ENCODE measurements around the gene COX10. TPM values are rescaled to one million over a fixed set of nuclear protein-coding genes. Genes with fewer than 3 reads are reported as not detected.

The COX10 gene
- total RNA-seq, 1 experiment from 2014 or later: 20.0 TPM

DNA sequence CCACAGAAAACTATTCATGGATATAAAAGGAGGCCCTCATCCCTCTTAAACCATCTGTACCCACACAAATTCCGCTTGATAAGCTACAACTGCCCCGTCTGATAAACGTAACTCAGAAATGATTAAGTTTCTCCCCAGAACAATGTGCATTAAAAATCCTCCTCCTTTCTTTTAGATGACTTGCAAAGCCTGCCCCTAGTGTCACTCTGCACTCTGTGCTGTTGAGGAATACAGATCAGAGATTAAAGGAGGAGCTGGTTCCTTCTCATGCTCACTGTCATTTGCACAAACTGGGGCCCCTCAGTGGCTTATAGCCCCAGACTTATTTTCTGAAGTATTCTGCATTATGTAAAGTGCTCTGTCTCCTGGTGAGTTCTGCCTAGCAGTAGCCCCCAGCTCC, 134.1 kb downstream of the COX10 start:
- DNase-seq (ENCODE audit: low spot score): no peak
- Histone ChIP-seq H3K4me1 (ENCODE audit: insufficient read depth, low read length, poor library complexity, severe bottlenecking) (peaks cover 13% of the 10 kb centered on the region), H3K9me3 (ENCODE audit: low read depth, low read length, poor library complexity, severe bottlenecking) (no peaks in the 10 kb centered on the region), H3K27ac (ENCODE audit: low read depth, low read length, poor library complexity, severe bottlenecking) (no peak overlapping the region), H3K27me3 (replicated peaks; ENCODE audit: insufficient read depth, low read depth, low read length, poor library complexity) (no peaks in the 10 kb centered on the region), H3K36me3 (ENCODE audit: insufficient read depth, low read length, poor library complexity, severe bottlenecking) (no peaks in the 10 kb centered on the region), H3K4me3 (ENCODE audit: low read depth, low read length, poor library complexity, severe bottlenecking) (no peak overlapping the region)
- BruUV-seq (replicated peaks): no TSS peak
- intact Hi-C loops (cut with micrococcal nuclease; ENCODE audit: unreplicated experiment): no loop called here
- TF ChIP-seq EZH2 (IDR thresholded peaks at IDR 0.05; ENCODE audit: borderline replicate concordance, low read depth, low read length, poor library complexity, severe bottlenecking): no peak
- TF ChIP-seq, protein P1, sequence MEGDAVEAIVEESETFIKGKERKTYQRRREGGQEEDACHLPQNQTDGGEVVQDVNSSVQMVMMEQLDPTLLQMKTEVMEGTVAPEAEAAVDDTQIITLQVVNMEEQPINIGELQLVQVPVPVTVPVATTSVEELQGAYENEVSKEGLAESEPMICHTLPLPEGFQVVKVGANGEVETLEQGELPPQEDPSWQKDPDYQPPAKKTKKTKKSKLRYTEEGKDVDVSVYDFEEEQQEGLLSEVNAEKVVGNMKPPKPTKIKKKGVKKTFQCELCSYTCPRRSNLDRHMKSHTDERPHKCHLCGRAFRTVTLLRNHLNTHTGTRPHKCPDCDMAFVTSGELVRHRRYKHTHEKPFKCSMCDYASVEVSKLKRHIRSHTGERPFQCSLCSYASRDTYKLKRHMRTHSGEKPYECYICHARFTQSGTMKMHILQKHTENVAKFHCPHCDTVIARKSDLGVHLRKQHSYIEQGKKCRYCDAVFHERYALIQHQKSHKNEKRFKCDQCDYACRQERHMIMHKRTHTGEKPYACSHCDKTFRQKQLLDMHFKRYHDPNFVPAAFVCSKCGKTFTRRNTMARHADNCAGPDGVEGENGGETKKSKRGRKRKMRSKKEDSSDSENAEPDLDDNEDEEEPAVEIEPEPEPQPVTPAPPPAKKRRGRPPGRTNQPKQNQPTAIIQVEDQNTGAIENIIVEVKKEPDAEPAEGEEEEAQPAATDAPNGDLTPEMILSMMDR (conservative IDR thresholded peaks at IDR 0.05; ENCODE audit: low read depth, low read length): peak; percentile 39
- CTCF ChIA-PET: no interaction called here
- POLR2A ChIA-PET (ENCODE audit: low non-redundant PET): no interaction called here

DNA sequence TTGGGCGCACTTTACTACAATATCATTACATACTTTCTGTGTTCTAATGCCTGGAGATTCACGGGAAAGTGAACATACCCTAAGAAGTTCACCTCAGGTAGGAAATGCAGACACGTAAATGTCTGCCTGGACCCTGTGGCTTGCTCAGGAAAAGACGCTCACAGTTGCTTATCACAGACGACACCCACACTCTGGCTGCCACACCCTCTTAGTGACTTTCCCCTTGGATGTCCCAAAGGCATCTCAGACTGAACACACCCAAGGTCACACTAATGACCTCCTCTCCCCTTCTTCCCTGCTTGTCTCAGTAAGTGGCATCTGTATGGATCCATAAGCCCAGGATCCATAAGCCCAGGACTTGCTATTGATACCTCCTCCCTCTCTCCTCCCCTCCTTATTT, 134.8 kb downstream of the COX10 start:
- DNase-seq (ENCODE audit: low spot score): no peak
- Histone ChIP-seq H3K36me3 (ENCODE audit: insufficient read depth, low read length, poor library complexity, severe bottlenecking) (peaks cover 2% of the 10 kb centered on the region), H3K9me3 (ENCODE audit: low read depth, low read length, poor library complexity, severe bottlenecking) (no peaks in the 10 kb centered on the region), H3K4me1 (ENCODE audit: insufficient read depth, low read length, poor library complexity, severe bottlenecking) (peaks cover 13% of the 10 kb centered on the region), H3K4me3 (ENCODE audit: low read depth, low read length, poor library complexity, severe bottlenecking) (no peak overlapping the region), H3K27me3 (replicated peaks; ENCODE audit: insufficient read depth, low read depth, low read length, poor library complexity) (no peaks in the 10 kb centered on the region), H3K27ac (ENCODE audit: low read depth, low read length, poor library complexity, severe bottlenecking) (no peak overlapping the region)
- TF ChIP-seq, protein P1 (conservative IDR thresholded peaks at IDR 0.05; ENCODE audit: low read depth, low read length): no peak
- no peak for TF ChIP-seq EZH2 (IDR thresholded peaks at IDR 0.05; ENCODE audit: borderline replicate concordance, low read depth, low read length, poor library complexity, severe bottlenecking)
- intact Hi-C loops (cut with micrococcal nuclease; ENCODE audit: unreplicated experiment): no loop called here
- CTCF ChIA-PET: no interaction called here
- BruUV-seq (replicated peaks): no TSS peak
- POLR2A ChIA-PET (ENCODE audit: low non-redundant PET): no interaction called here

DNA sequence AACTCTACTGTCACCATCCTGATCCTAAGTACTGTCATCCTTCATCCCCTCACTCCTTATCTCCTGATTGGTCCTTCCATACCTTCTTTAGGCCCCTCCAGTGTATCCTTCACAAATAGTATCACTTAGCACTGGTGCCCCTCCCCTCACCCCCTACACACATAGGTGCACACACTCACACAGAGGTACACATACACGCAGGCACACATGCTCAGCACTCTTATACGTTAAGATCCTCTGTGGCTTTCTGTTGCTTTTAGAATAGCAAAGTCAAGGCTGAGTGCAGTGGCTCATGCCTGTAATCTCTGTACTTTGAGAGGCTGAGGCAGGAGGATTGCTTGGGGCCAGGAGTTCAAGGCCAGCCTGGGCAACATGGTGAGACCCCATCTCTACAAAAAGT, 135.2 kb downstream of the COX10 start:
- no peak for DNase-seq (ENCODE audit: low spot score)
- ChIA-PET POLR2A (ENCODE audit: low non-redundant PET) (no interaction called here), CTCF (no interaction called here)

More for the DNA sequence above, 135.2 kb downstream of the COX10 start:
- no peaks in the 10 kb centered on the region for H3K27me3 ChIP-seq (replicated peaks; ENCODE audit: insufficient read depth, low read depth, low read length, poor library complexity)
- H3K9me3 ChIP-seq (ENCODE audit: low read depth, low read length, poor library complexity, severe bottlenecking): no peaks in the 10 kb centered on the region
- H3K4me1 ChIP-seq (ENCODE audit: insufficient read depth, low read length, poor library complexity, severe bottlenecking): peaks cover 13% of the 10 kb centered on the region
- peaks cover 4% of the 10 kb centered on the region for H3K36me3 ChIP-seq (ENCODE audit: insufficient read depth, low read length, poor library complexity, severe bottlenecking)
- BruUV-seq (replicated peaks): no TSS peak
- no peak overlapping the region for H3K4me3 ChIP-seq (ENCODE audit: low read depth, low read length, poor library complexity, severe bottlenecking)
- no peak overlapping the region for H3K27ac ChIP-seq (ENCODE audit: low read depth, low read length, poor library complexity, severe bottlenecking)
- intact Hi-C loops (cut with micrococcal nuclease; ENCODE audit: unreplicated experiment): no loop called here
- TF ChIP-seq EZH2 (IDR thresholded peaks at IDR 0.05; ENCODE audit: borderline replicate concordance, low read depth, low read length, poor library complexity, severe bottlenecking): no peak
- TF ChIP-seq, protein P1 (conservative IDR thresholded peaks at IDR 0.05; ENCODE audit: low read depth, low read length): no peak
